ENCODE results near the gene TMEM179B.
"Not testable (repeated sequence)": the region's sequence is repeated elsewhere in the genome, so short reads cannot be mapped to it uniquely, and the experiment has no call there.

TMEM179B gene

GRCh38 chr11:62753736-62754603, 33.2 kb upstream of the TMEM179B start, which contains the start of gene ZBTB3:
ZBTB3 (minus strand) TSS chr11:62754160; CDS start chr11:62753664, 496 bp downstream.
- DNase-seq, result peak; percentile 100
- peak within 1 kb of the TSS; percentile 80 to 97 (median 92) for H3K4me3 ChIP-seq (ENCODE audit: control insufficient read depth in 1 of 7, extremely low read depth in 1 of 7, insufficient read depth in 4 of 7, low read depth in 2 of 7, low read length in 6 of 7)
- peaks cover 4 to 20% (median 12%) of the 10 kb centered on the region in 4 experiments for H3K4me1 ChIP-seq (ENCODE audit: control extremely low read depth in 1 of 4, control insufficient read depth in 4 of 4, insufficient read depth in 4 of 4, low read length in 3 of 4)
- H3K9me3 ChIP-seq (ENCODE audit: control extremely low read depth in 1 of 5, control insufficient read depth in 4 of 5, insufficient read depth in 2 of 5, low read depth in 1 of 5, low read length in 4 of 5), result no peaks in the 10 kb centered on the region
- peak within 1 kb of the TSS; percentile 90 to 91 for H3K27ac ChIP-seq (ENCODE audit: insufficient read depth in 1 of 2, low read depth in 1 of 2, low read length in 2 of 2, poor library complexity in 1 of 2, severe bottlenecking in 2 of 2)
- CTCF ChIA-PET, result interaction anchor here (0.7 to 2.6 kb wide), 17 partner anchors 9 to 109 kb away, joined by 3 to 11 read pairs (median 3); partner anchors contain the start of genes HNRNPUL2 and TMEM179B
- 0% methylated on average over 46 of the region's 47 CpGs for WGBS (ENCODE audit: insufficient coverage)
- peaks cover 0 to 17% (median 9%) of the 10 kb centered on the region in 4 experiments for H3K36me3 ChIP-seq (ENCODE audit: control insufficient read depth in 4 of 4, insufficient read depth in 4 of 4, low read length in 3 of 4)
- POLR2A ChIA-PET, result interaction anchor here (0.6 to 1.5 kb wide), 17 partner anchors 8 to 163 kb away, joined by 3 to 15 read pairs (median 3); partner anchors contain the start of genes C11orf98, CSKMT, HNRNPUL2 and INTS5
- H3K27me3 ChIP-seq (replicated peaks in 2 of 5; ENCODE audit: control insufficient read depth in 4 of 5, insufficient read depth in 5 of 5, low read length in 4 of 5), result no peaks in the 10 kb centered on the region

GRCh38 chr11:62755086-62755615, 32.1 kb upstream of the TMEM179B start:
- ChIA-PET CTCF (interaction anchor here (0.8 to 1.3 kb wide), 2 partner anchors 14 to 17 kb away, joined by 3 to 4 read pairs; no protein-coding TSS in a partner anchor), POLR2A (no interaction called here)
- WGBS (ENCODE audit: insufficient coverage), result 94% methylated on average over 5 of the region's 10 CpGs
- no peak for DNase-seq
- Histone ChIP-seq H3K9me3 (ENCODE audit: control extremely low read depth in 1 of 5, control insufficient read depth in 4 of 5, insufficient read depth in 2 of 5, low read depth in 1 of 5, low read length in 4 of 5) (no peaks in the 10 kb centered on the region), H3K27ac (ENCODE audit: insufficient read depth in 1 of 2, low read depth in 1 of 2, low read length in 2 of 2, poor library complexity in 1 of 2, severe bottlenecking in 2 of 2) (no peak overlapping the region), H3K36me3 (ENCODE audit: control insufficient read depth in 4 of 4, insufficient read depth in 4 of 4, low read length in 3 of 4) (peaks cover 0 to 15% (median 9%) of the 10 kb centered on the region in 4 experiments), H3K27me3 (replicated peaks in 2 of 5; ENCODE audit: control insufficient read depth in 4 of 5, insufficient read depth in 5 of 5, low read length in 4 of 5) (no peaks in the 10 kb centered on the region), H3K4me3 (ENCODE audit: control insufficient read depth in 1 of 7, extremely low read depth in 1 of 7, insufficient read depth in 4 of 7, low read depth in 2 of 7, low read length in 6 of 7) (no peak overlapping the region), H3K4me1 (ENCODE audit: control extremely low read depth in 1 of 4, control insufficient read depth in 4 of 4, insufficient read depth in 4 of 4, low read length in 3 of 4) (peaks cover 2 to 18% (median 12%) of the 10 kb centered on the region in 4 experiments)

DNA sequence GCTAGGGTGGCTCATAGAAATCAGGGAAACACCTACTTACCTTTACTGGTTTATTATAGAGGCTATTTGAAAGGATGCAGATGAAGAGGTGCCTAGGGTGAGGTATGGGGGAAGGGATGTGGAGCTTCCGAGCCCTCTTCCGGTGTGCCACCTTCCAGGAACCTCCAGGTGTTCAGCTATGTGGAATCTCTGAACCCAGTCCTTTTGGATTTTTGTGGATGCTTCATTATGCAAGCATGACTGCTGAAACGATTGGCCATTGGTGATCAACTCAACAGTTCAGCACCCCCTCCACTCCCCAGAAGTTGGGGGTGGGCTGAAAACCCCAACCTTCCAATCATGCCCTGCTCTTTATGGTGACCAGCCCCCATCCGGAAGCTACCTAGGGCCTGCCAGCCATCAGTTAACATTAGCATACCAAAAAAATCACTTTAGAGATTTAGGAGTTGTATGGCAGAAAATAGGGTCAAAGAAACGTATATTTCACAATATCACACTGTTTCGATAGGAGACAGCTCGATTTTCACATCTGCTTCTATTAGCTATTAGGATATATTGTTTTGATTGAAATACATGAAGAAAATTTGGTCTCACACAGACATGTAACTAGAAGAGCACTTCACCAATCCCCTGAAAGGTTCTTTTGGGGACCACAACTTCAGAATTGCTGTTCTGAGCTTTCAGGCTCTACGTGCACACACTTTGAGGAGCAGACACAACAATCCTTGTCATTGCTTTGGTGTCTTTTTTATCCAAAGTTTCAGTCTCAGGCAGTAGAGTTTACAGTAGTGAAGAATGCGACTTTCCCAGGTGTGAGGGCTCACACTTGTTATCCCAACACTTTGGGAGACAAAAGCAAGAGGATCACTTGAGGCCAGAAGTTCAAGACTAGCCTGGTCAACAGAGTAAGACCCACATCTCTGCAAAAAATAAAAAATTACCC, 29.1 kb upstream of the TMEM179B start:
- Histone ChIP-seq H3K36me3 (ENCODE audit: control insufficient read depth in 4 of 4, insufficient read depth in 4 of 4, low read length in 3 of 4) (peaks cover 0 to 5% (median 3%) of the 10 kb centered on the region in 4 experiments), H3K4me3 (ENCODE audit: control insufficient read depth in 1 of 7, extremely low read depth in 1 of 7, insufficient read depth in 4 of 7, low read depth in 2 of 7, low read length in 6 of 7) (no peak overlapping the region), H3K27ac (ENCODE audit: insufficient read depth in 1 of 2, low read depth in 1 of 2, low read length in 2 of 2, poor library complexity in 1 of 2, severe bottlenecking in 2 of 2) (no peak overlapping the region), H3K9me3 (ENCODE audit: control extremely low read depth in 1 of 5, control insufficient read depth in 4 of 5, insufficient read depth in 2 of 5, low read depth in 1 of 5, low read length in 4 of 5) (no peaks in the 10 kb centered on the region), H3K27me3 (replicated peaks in 2 of 5; ENCODE audit: control insufficient read depth in 4 of 5, insufficient read depth in 5 of 5, low read length in 4 of 5) (no peaks in the 10 kb centered on the region), H3K4me1 (ENCODE audit: control extremely low read depth in 1 of 4, control insufficient read depth in 4 of 4, insufficient read depth in 4 of 4, low read length in 3 of 4) (peaks cover 6 to 27% (median 19%) of the 10 kb centered on the region in 4 experiments)
- ChIA-PET CTCF (interaction anchor here (0.9 to 1.4 kb wide), 3 partner anchors 9 to 12 kb away, joined by 3 read pairs; no protein-coding TSS in a partner anchor), POLR2A (no interaction called here)
- DNase-seq, result no peak
- 92% methylated on average over 5 of the region's 9 CpGs for WGBS (ENCODE audit: insufficient coverage)

- H3K27ac ChIP-seq (ENCODE audit: insufficient read depth in 1 of 2, low read depth in 1 of 2, low read length in 2 of 2, poor library complexity in 1 of 2, severe bottlenecking in 2 of 2), result not testable (repeated sequence)
Observed at GRCh38 chr11:62760867-62761227, 26.4 kb upstream of the TMEM179B start.

DNA sequence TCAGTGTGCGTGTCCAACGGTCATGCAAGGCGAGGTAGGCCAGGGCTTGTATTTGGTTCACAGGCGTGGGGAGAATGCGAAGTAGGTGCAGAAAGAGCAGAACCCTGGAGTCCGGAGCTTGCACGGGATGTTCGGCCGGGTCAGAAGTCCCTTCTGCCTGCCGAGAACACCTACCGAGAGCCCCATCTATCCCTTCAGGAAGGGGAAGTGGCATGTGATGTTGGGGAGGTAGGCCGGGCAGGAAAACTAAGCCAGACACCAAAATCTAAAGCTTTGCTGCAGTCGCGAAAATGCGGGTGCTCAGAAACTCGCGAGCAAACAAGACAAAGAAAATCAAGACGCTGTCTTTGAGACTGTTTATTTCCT, 16.4 kb upstream of the TMEM179B start:
- peak in 1 of 3 donors; percentile 34 for DNase-seq
- 0% methylated on average over 7 of the region's 18 CpGs for WGBS (ENCODE audit: insufficient coverage)
- Histone ChIP-seq H3K4me1 (ENCODE audit: control extremely low read depth in 1 of 4, control insufficient read depth in 4 of 4, insufficient read depth in 4 of 4, low read length in 3 of 4) (peaks cover 3 to 26% (median 18%) of the 10 kb centered on the region in 4 experiments), H3K36me3 (ENCODE audit: control insufficient read depth in 4 of 4, insufficient read depth in 4 of 4, low read length in 3 of 4) (peaks cover 7 to 33% (median 18%) of the 10 kb centered on the region in 4 experiments), H3K27ac (ENCODE audit: insufficient read depth in 1 of 2, low read depth in 1 of 2, low read length in 2 of 2, poor library complexity in 1 of 2, severe bottlenecking in 2 of 2) (peak overlapping the region; percentile 54 to 82), H3K4me3 (ENCODE audit: control insufficient read depth in 1 of 7, extremely low read depth in 1 of 7, insufficient read depth in 4 of 7, low read depth in 2 of 7, low read length in 6 of 7) (peak overlapping the region; percentile 56 to 85 (median 76)), H3K27me3 (replicated peaks in 2 of 5; ENCODE audit: control insufficient read depth in 4 of 5, insufficient read depth in 5 of 5, low read length in 4 of 5) (no peaks in the 10 kb centered on the region), H3K9me3 (ENCODE audit: control extremely low read depth in 1 of 5, control insufficient read depth in 4 of 5, insufficient read depth in 2 of 5, low read depth in 1 of 5, low read length in 4 of 5) (no peaks in the 10 kb centered on the region)
- ChIA-PET CTCF (interaction anchor here (1.1 to 2.2 kb wide), 6 partner anchors 9 to 115 kb away, joined by 3 to 9 read pairs (median 4); partner anchors contain the start of genes POLR2G and TMEM179B), POLR2A (interaction anchor here (0.5 to 1.8 kb wide), 5 partner anchors 9 to 71 kb away, joined by 3 to 6 read pairs (median 4); partner anchors contain the start of genes POLR2G, TMEM179B and ZBTB3)

More at GRCh38 chr11:62760867-62761227, 26.4 kb upstream of the TMEM179B start:
- not testable (repeated sequence) for H3K27me3 ChIP-seq (replicated peaks in 2 of 5; ENCODE audit: control insufficient read depth in 4 of 5, insufficient read depth in 5 of 5, low read length in 4 of 5); H3K9me3 ChIP-seq (ENCODE audit: control extremely low read depth in 1 of 5, control insufficient read depth in 4 of 5, insufficient read depth in 2 of 5, low read depth in 1 of 5, low read length in 4 of 5)
- CTCF ChIA-PET, result interaction anchor here (2.2 kb wide), 1 partner anchor 26 kb away, joined by 11 read pairs; no protein-coding TSS in a partner anchor
- H3K4me3 ChIP-seq (ENCODE audit: control insufficient read depth in 1 of 7, extremely low read depth in 1 of 7, insufficient read depth in 4 of 7, low read depth in 2 of 7, low read length in 6 of 7), result peak overlapping the region in 5 of 7 experiments; percentile 8 to 93 (median 85)
- POLR2A ChIA-PET, result interaction anchor here (0.5 to 1.4 kb wide), 6 partner anchors 9 to 194 kb away, joined by 3 to 7 read pairs (median 4); partner anchors contain the start of gene TAF6L
- 26% methylated on average over 6 of the region's 9 CpGs for WGBS (ENCODE audit: insufficient coverage)
- peaks cover 0 to 14% (median 9%) of the 10 kb centered on the region in 4 experiments for H3K36me3 ChIP-seq (ENCODE audit: control insufficient read depth in 4 of 4, insufficient read depth in 4 of 4, low read length in 3 of 4)
- DNase-seq, result peak in 1 of 3 donors; percentile 18
- peaks cover 4 to 15% (median 12%) of the 10 kb centered on the region in 4 experiments for H3K4me1 ChIP-seq (ENCODE audit: control extremely low read depth in 1 of 4, control insufficient read depth in 4 of 4, insufficient read depth in 4 of 4, low read length in 3 of 4)
